Loucy (cell line): Measurements from ENCODE around the gene NBAS.

ENCODE experiments used
- EZH2phosphoT487 ChIP-seq: fragments of 200-600 bp; IDR thresholded peaks from 2 replicates; pipeline ENCODE4 v1.6.1; 2018; ENCODE audit warnings: antibody characterized with exemption, mild to moderate bottlenecking, moderate library complexity, borderline replicate concordance
- TF ChIP-seq, protein P1 (sequence below): fragments of 200-600 bp; sonication (generic); conservative IDR thresholded peaks from 2 replicates; pipeline ENCODE4 v1.5.1; 2014; ENCODE audit warnings: mild to moderate bottlenecking, antibody characterized with exemption, low read length

DNA sequence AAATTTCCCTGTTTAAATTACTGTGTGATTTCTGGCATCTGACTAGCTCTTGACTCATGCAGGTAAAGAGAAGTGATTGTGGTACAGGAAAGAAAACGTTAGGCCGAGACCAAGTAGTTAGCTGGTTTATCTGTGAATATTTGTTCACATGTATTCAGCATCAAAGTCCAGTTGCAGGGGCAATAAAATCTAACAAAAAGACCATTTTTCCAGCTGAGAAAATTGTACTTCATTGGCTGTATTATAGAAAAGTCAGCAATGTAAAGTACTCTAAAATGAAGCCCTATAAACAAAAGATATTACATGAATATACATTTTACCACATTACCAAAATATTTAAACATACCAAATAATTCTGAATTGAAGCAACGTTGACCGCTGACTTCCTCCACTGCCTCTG lies 88.3 kb downstream of the NBAS start:
- TF ChIP-seq, protein P1, sequence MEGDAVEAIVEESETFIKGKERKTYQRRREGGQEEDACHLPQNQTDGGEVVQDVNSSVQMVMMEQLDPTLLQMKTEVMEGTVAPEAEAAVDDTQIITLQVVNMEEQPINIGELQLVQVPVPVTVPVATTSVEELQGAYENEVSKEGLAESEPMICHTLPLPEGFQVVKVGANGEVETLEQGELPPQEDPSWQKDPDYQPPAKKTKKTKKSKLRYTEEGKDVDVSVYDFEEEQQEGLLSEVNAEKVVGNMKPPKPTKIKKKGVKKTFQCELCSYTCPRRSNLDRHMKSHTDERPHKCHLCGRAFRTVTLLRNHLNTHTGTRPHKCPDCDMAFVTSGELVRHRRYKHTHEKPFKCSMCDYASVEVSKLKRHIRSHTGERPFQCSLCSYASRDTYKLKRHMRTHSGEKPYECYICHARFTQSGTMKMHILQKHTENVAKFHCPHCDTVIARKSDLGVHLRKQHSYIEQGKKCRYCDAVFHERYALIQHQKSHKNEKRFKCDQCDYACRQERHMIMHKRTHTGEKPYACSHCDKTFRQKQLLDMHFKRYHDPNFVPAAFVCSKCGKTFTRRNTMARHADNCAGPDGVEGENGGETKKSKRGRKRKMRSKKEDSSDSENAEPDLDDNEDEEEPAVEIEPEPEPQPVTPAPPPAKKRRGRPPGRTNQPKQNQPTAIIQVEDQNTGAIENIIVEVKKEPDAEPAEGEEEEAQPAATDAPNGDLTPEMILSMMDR = no peak
- no peak for TF ChIP-seq EZH2phosphoT487
